ENCODE data around the gene ZNF460.
A peak's percentile ranks its signal among the peaks of the same experiment; 100 is the strongest.

Gene ZNF460

GRCh38 chr19:57280962-57281400, 696 bp downstream of the ZNF460 start:
- peak in 1 of 2 experiments; percentile 29 for DNase-seq

GRCh38 chr19:57282011-57282643, 1.8 kb downstream of the ZNF460 start:
- peak; percentile 17 to 47 for DNase-seq

GRCh38 chr19:57288373-57288772, 8.1 kb downstream of the ZNF460 start:
- DNase-seq = no peak

- no peak for DNase-seq
Measured at GRCh38 chr19:57290970-57291369, 10.7 kb downstream of the ZNF460 start.

- DNase-seq = no peak
Measured at GRCh38 chr19:57292547-57292946, 12.3 kb downstream of the ZNF460 start.

GRCh38 chr19:57293719-57294118, 13.4 kb downstream of the ZNF460 start:
- no peak for DNase-seq

- no peak for DNase-seq
Measured at GRCh38 chr19:57302020-57302465, 21.8 kb downstream of the ZNF460 start.

GRCh38 chr19:57302727-57303401, 22.6 kb downstream of the ZNF460 start:
- no peak for DNase-seq

- DNase-seq = no peak
Measured at GRCh38 chr19:57305056-57305455, 24.8 kb downstream of the ZNF460 start.

- no peak for DNase-seq
Measured at GRCh38 chr19:57308514-57308913, 28.2 kb downstream of the ZNF460 start.

- no peak for DNase-seq
Measured at GRCh38 chr19:57310792-57311191, 30.5 kb downstream of the ZNF460 start.

GRCh38 chr19:57314146-57314545, 33.9 kb downstream of the ZNF460 start:
- no peak for DNase-seq

GRCh38 chr19:57317503-57317902, 37.2 kb downstream of the ZNF460 start:
- DNase-seq = no peak

GRCh38 chr19:57319869-57320179, 39.5 kb downstream of the ZNF460 start:
- DNase-seq = no peak

GRCh38 chr19:57320180-57321084, 40.1 kb downstream of the ZNF460 start, which contains the start of gene ZNF543:
TSS of gene ZNF543 (plus strand) at chr19:57320472. CDS start at chr19:57320854, 382 bp downstream.
- peak; percentile 95 to 96 for DNase-seq

- DNase-seq = no peak
Measured at GRCh38 chr19:57321116-57321515, 40.8 kb downstream of the ZNF460 start.

- no peak for DNase-seq
Measured at GRCh38 chr19:57321751-57322150, 41.5 kb downstream of the ZNF460 start.

GRCh38 chr19:57324992-57325391, 44.7 kb downstream of the ZNF460 start:
- no peak for DNase-seq

- DNase-seq = no peak
Measured at GRCh38 chr19:57327993-57328392, 47.7 kb downstream of the ZNF460 start.

- no peak for DNase-seq
Measured at GRCh38 chr19:57334191-57334590, 53.9 kb downstream of the ZNF460 start.

GRCh38 chr19:57338877-57339276, 58.6 kb downstream of the ZNF460 start:
- DNase-seq = no peak

- no peak for DNase-seq
Measured at GRCh38 chr19:57342582-57342981, 62.3 kb downstream of the ZNF460 start.

Measured in activated CD4-positive, alpha-beta T cell treated with anti-CD3 and anti-CD28 coated beads, Interleukin-2, amount 50 U/mL, for 48 hours (primary cell).